Left hindlimb (tissue), 1 donor: ENCODE data around the gene PHACTR1.

Experiments used
- DNase-seq: peaks from one replicate; pipeline ENCODE4 v3.0.0-alpha.2; 2018

The PHACTR1 gene

GRCh38 chr6:12804952-12805645 lies 88.5 kb downstream of the PHACTR1 start:
- no peak for DNase-seq

- DNase-seq, result no peak
Measured at GRCh38 chr6:12806136-12806535, 89.6 kb downstream of the PHACTR1 start.

GRCh38 chr6:12806796-12807195 lies 90.2 kb downstream of the PHACTR1 start:
- no peak for DNase-seq

- DNase-seq, result no peak
Measured at GRCh38 chr6:12811519-12811918, 95.0 kb downstream of the PHACTR1 start.

GRCh38 chr6:12813321-12813720 lies 96.8 kb downstream of the PHACTR1 start:
- peak; percentile 43 for DNase-seq

- DNase-seq, result no peak
Measured at GRCh38 chr6:12814015-12814414, 97.4 kb downstream of the PHACTR1 start.

- DNase-seq, result no peak
Measured at GRCh38 chr6:12815089-12815488, 98.5 kb downstream of the PHACTR1 start.

GRCh38 chr6:12815884-12816600 lies 99.5 kb downstream of the PHACTR1 start:
- DNase-seq, result no peak

- DNase-seq, result no peak
Measured at GRCh38 chr6:12818324-12818723, 101.8 kb downstream of the PHACTR1 start.

GRCh38 chr6:12823847-12824246 lies 107.3 kb downstream of the PHACTR1 start:
- DNase-seq, result no peak

GRCh38 chr6:12826584-12826983 lies 110.0 kb downstream of the PHACTR1 start:
- no peak for DNase-seq

GRCh38 chr6:12827921-12828320 lies 111.4 kb downstream of the PHACTR1 start:
- DNase-seq, result no peak

- DNase-seq, result no peak
Measured at GRCh38 chr6:12832226-12832735, 115.7 kb downstream of the PHACTR1 start.

- no peak for DNase-seq
Measured at GRCh38 chr6:12836009-12836408, 119.4 kb downstream of the PHACTR1 start.

- DNase-seq, result no peak
Measured at GRCh38 chr6:12841619-12842018, 125.1 kb downstream of the PHACTR1 start.

GRCh38 chr6:12842114-12842513 lies 125.5 kb downstream of the PHACTR1 start:
- DNase-seq, result no peak

GRCh38 chr6:12842658-12843057 lies 126.1 kb downstream of the PHACTR1 start:
- no peak for DNase-seq

GRCh38 chr6:12844284-12845223 lies 128.0 kb downstream of the PHACTR1 start:
- no peak for DNase-seq

- no peak for DNase-seq
Measured at GRCh38 chr6:12845224-12846004, 128.8 kb downstream of the PHACTR1 start.

- DNase-seq, result no peak
Measured at GRCh38 chr6:12848964-12849808, 132.6 kb downstream of the PHACTR1 start.

GRCh38 chr6:12849809-12850198 lies 133.2 kb downstream of the PHACTR1 start:
- DNase-seq, result no peak
